HUES6 (cell line): ENCODE results near the gene JAKMIP3.

Experiments
- H3K27ac ChIP-seq: 2 replicates; pipeline ENCODE4 v1.7.0; 2013; ENCODE audit warnings: low read depth, mild to moderate bottlenecking, low read length, inconsistent platforms
- H3K27me3 ChIP-seq: 2 replicates; pipeline ENCODE4 v1.6.1; 2013; ENCODE audit warnings: low read length; ENCODE audit not compliant: control insufficient read depth, insufficient read depth
- H3K36me3 ChIP-seq: 2 replicates; pipeline ENCODE4 v1.6.1; 2013; ENCODE audit warnings: low read length; ENCODE audit not compliant: control insufficient read depth, insufficient read depth
- H3K4me1 ChIP-seq: 2 replicates; pipeline ENCODE4 v1.6.1; 2013; ENCODE audit warnings: low read length; ENCODE audit not compliant: control insufficient read depth, insufficient read depth
- H3K4me3 ChIP-seq: 2 replicates; pipeline ENCODE4 v1.5.1; 2013; ENCODE audit warnings: low read depth, low read length
- H3K9ac ChIP-seq: one replicate; pipeline ENCODE4 v1.6.1; 2013; ENCODE audit warnings: mild to moderate bottlenecking, low read length
- H3K9me3 ChIP-seq: 2 replicates; pipeline ENCODE4 v1.6.1; 2013; ENCODE audit warnings: low read depth, low read length; ENCODE audit not compliant: control insufficient read depth, insufficient read depth

Gene JAKMIP3

GRCh38 chr10:132099389-132100090 is 33.8 kb downstream of the JAKMIP3 start:
- Histone ChIP-seq H3K9me3 (no peaks in the 10 kb centered on the region), H3K27me3 (no peaks in the 10 kb centered on the region), H3K4me1 (no peaks in the 10 kb centered on the region; the same call in 1 of the 2 replicates), H3K9ac (no peak overlapping the region), H3K27ac (no peak overlapping the region), H3K4me3 (no peak overlapping the region), H3K36me3 (no peaks in the 10 kb centered on the region)

DNA sequence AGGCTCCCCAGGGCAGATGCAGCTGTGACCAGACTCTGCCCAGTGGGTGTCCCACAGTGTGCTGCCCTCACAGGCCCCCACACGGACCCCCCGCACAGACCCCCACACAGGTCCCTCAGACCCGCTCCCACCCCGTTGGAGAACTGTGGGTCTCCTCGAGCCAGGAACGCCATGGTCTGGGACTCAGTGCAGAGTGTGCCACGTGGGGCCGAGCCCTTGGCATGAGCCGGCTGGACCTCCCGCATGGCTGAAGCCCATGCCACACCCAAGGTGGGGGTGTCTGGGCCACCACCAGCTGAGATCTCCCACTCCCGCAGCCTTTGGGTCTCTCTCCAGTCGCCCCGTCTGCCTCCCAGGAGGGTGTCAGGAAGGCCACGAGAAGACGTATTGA is 34.3 kb downstream of the JAKMIP3 start:
- Histone ChIP-seq H3K27ac (no peak overlapping the region), H3K4me3 (no peak overlapping the region), H3K9ac (no peak overlapping the region), H3K36me3 (no peaks in the 10 kb centered on the region), H3K27me3 (no peaks in the 10 kb centered on the region), H3K4me1 (no peaks in the 10 kb centered on the region; the same call in 1 of the 2 replicates), H3K9me3 (no peaks in the 10 kb centered on the region)

- no peaks in the 10 kb centered on the region for H3K4me1 ChIP-seq
- H3K27me3 ChIP-seq: no peaks in the 10 kb centered on the region
- H3K9ac ChIP-seq: no peak overlapping the region
- H3K36me3 ChIP-seq: no peaks in the 10 kb centered on the region
- no peaks in the 10 kb centered on the region for H3K9me3 ChIP-seq
- H3K27ac ChIP-seq: no peak overlapping the region
- H3K4me3 ChIP-seq: no peak overlapping the region
These were observed 35.0 kb downstream of the JAKMIP3 start for GRCh38 chr10:132100556-132101349.

DNA sequence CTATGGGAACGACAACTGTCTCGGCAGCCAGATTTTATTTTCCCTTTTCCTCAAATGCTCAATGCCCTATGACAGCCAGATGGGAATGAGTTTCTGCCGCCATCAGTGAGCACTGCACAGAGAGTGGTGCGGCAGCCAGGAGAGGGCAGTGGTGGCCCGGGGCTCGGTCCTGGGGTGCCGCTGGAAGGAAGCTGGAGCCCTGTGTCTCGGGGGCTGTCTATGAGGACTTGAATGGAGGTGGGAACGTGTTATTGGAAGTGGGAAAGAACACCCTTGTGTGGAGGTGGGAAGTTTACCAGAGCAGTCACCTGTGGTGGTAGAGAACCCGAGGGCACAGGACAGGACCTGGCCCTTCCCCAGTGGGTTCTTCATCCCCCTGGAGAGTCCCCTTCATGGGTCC is 35.8 kb downstream of the JAKMIP3 start:
- no peaks in the 10 kb centered on the region for H3K27me3 ChIP-seq
- no peaks in the 10 kb centered on the region for H3K36me3 ChIP-seq
- H3K4me3 ChIP-seq: no peak overlapping the region
- H3K9ac ChIP-seq: no peak overlapping the region
- H3K27ac ChIP-seq: no peak overlapping the region
- H3K9me3 ChIP-seq: no peaks in the 10 kb centered on the region
- H3K4me1 ChIP-seq: no peaks in the 10 kb centered on the region

- H3K27ac ChIP-seq: no peak overlapping the region
- H3K9ac ChIP-seq: no peak overlapping the region
- H3K4me3 ChIP-seq: no peak overlapping the region
- H3K36me3 ChIP-seq: no peaks in the 10 kb centered on the region
- H3K27me3 ChIP-seq: no peaks in the 10 kb centered on the region
- H3K9me3 ChIP-seq: no peaks in the 10 kb centered on the region
- H3K4me1 ChIP-seq: no peaks in the 10 kb centered on the region
These were observed 36.4 kb downstream of the JAKMIP3 start for GRCh38 chr10:132102071-132102716.

DNA sequence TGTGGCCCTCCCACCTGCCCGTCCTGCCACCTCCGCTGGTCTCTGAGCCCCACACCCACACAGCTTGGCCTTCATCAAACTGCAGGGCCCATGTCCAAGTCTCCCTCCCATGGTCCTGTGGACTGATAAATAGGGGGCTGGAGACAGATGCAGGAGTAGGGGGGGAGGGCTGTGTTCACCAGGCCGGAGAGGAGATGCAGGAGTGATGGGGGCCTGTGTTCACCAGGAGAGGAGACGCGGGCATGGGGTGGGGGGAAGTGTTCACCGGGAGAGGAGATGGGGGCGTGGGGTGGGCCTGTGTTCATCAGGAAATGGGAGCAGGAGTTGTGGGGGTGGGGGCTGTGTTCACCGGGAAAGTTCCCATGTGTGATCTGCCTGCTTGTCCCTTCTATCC is 37.0 kb downstream of the JAKMIP3 start:
- no peaks in the 10 kb centered on the region for H3K36me3 ChIP-seq
- H3K9ac ChIP-seq: no peak overlapping the region
- no peaks in the 10 kb centered on the region for H3K27me3 ChIP-seq
- H3K27ac ChIP-seq: no peak overlapping the region
- H3K4me3 ChIP-seq: no peak overlapping the region
- H3K4me1 ChIP-seq: no peaks in the 10 kb centered on the region
- no peaks in the 10 kb centered on the region for H3K9me3 ChIP-seq

DNA sequence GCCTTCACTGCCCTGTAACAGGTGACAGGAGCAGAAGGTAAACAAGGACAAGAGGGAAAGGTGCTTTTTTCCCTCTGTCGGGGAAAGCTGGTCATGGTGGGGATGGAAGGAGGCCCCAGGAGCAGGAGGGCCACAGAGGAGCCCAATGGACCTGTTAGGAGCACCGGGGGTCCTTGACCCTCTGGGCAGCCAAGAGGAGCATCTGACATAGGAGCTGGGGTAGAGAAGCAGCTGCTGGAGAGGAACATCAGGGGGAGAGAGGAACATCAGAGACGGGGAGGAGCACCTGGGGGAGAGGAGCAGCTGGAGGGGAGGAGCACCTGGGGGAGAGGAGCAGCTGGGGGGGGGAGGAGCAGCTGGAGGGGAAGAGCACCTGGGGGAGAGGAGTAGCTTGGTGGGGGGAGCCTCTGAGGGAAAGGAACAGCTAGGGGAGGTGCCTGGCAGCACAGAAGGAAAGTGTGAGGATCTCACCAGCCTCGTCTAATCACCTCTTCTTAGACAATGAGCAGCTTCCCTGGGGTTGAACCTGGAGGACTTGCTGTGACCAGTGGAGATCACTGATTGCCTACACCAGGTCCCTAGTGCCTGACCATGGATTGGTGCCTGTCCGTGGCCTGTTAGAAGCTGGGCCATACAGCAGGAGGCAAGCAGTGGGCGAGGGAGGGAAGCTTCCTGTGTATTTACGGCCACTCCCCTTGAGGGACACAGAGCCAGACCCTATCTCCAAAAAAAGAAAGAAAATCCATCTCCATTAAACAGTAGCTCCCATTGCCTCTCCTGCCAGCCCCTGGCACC is 37.6 kb downstream of the JAKMIP3 start:
- no peak overlapping the region for H3K4me3 ChIP-seq
- no peaks in the 10 kb centered on the region for H3K9me3 ChIP-seq
- no peaks in the 10 kb centered on the region for H3K36me3 ChIP-seq
- no peak overlapping the region for H3K9ac ChIP-seq
- no peak overlapping the region for H3K27ac ChIP-seq
- no peaks in the 10 kb centered on the region for H3K27me3 ChIP-seq
- no peaks in the 10 kb centered on the region for H3K4me1 ChIP-seq

- H3K4me3 ChIP-seq: no peak overlapping the region
- no peak overlapping the region for H3K9ac ChIP-seq
- H3K27me3 ChIP-seq: no peaks in the 10 kb centered on the region
- H3K36me3 ChIP-seq: no peaks in the 10 kb centered on the region
- H3K9me3 ChIP-seq: no peaks in the 10 kb centered on the region
- H3K27ac ChIP-seq: no peak overlapping the region
- H3K4me1 ChIP-seq: no peaks in the 10 kb centered on the region
These were observed 38.3 kb downstream of the JAKMIP3 start for GRCh38 chr10:132104062-132104461.

DNA sequence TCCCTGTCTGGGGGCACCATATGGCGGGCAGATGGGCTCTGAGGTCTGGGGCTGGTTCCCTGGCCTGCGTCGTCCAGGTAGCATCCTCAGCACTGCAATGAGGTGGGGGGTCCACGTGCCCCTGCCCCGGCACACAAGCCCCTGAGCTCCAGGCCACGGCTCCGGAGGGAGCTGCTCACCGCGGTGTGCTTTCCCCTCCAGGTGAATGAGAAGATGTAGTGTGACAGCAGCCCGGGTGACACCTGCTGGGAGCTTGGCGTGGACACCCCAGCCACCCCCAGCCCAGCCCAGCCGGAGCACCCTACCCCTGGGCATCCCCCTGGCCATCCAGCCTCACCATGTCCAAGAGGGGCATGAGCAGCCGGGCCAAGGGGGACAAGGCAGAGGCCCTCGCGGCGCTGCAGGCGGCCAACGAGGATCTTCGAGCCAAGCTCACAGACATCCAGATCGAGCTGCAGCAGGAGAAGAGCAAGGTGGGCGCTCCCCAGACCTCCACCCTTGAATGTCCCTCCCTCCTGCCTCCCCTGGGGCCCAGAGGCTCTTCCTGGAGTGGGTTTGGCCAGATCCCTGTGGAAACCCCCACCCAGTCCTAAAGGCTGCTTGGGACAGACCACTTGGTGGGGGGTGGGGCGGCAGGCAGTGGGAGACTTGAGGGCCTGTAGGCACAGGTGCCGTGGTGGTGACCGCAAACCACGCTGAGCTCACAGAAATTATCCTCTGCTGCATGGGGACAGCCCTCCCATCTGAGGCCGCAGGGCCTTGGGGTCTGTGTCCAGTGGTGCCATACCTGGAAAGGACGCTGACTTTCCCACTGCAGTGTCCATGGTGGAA is 38.9 kb downstream of the JAKMIP3 start:
- Histone ChIP-seq H3K9ac (no peak overlapping the region), H3K27me3 (no peaks in the 10 kb centered on the region), H3K36me3 (no peaks in the 10 kb centered on the region), H3K9me3 (no peaks in the 10 kb centered on the region), H3K27ac (no peak overlapping the region), H3K4me3 (no peak overlapping the region), H3K4me1 (no peaks in the 10 kb centered on the region)

DNA sequence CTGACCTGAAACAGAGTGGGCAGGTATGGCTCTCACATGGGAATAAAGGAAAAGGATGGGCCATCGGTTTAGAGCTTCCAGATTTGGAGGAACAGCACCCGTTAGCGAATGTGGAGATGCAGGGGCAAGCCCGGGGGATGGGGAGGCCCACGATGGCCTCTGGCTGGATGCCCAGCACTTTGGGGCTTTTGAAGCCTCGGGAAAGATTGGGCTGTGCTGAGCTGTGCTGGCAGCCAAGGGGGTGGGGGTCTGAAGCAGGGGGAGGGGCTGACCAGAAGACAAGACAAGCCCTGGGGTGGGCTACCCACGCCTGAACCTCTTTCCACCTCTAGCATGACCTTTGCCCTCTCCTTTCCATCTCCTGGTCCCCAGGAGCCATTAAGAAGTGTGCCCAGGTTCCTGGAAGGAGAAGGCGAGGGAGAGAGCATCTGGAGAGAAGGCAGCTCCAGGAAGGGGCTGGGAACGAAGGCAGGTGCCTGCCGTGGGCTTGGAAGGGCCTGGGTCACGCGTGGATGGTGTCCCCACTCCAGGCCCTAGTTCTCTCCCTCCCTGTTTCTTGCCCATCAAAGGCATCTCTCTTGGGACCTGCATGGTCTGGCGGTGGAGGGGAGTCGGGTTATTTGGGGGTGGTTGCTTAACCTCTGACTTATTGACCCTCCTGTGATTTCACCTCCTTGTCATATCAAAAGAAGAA is 39.7 kb downstream of the JAKMIP3 start:
- H3K36me3 ChIP-seq: no peaks in the 10 kb centered on the region
- H3K9me3 ChIP-seq: no peaks in the 10 kb centered on the region
- no peak overlapping the region for H3K9ac ChIP-seq
- no peaks in the 10 kb centered on the region for H3K4me1 ChIP-seq
- no peak overlapping the region for H3K4me3 ChIP-seq
- no peaks in the 10 kb centered on the region for H3K27me3 ChIP-seq
- no peak overlapping the region for H3K27ac ChIP-seq
